ENCODE results near the gene FOXE1.

- TF ChIP-seq CTCF (IDR thresholded peaks at IDR 0.05; ENCODE audit: borderline replicate concordance, extremely low read depth, low read length, poor library complexity, severe bottlenecking) (no peak), EZH2 (IDR thresholded peaks at IDR 0.05; ENCODE audit: borderline replicate concordance, low read depth, low read length, severe bottlenecking) (no peak)
Measured at GRCh38 chr9:97861148-97861475, 8.1 kb downstream of the FOXE1 start.

Data from DND-41 (cell line).